IMR-90 (cell line): ENCODE measurements around the gene PLEKHD1. TPM values are rescaled to one million over a fixed set of nuclear protein-coding genes. Genes with fewer than 3 reads are reported as not detected.

Experiments
- ATAC-seq: fragments of 200-7000 bp; cut with Tn5 transposase; 2 replicates; pipeline ENCODE4 v1.9.1; 2020; ENCODE audit warnings: low read depth, mild to moderate bottlenecking, moderate library complexity
- BruUV-seq: library from RNA; stranded (reverse); fragments of 400-500 nt; replicated peaks from 2 replicates; lab custom pipeline; 2021; lab: Mats Ljungman, UMichigan
- CTCF ChIA-PET: fragments of 300-600 bp; formaldehyde crosslinking; extraction: SDS; loops from one replicate; lab custom pipeline; 2021; ENCODE audit warnings: antibody characterized with exemption; lab: Yijun Ruan, JAX
- POLR2A ChIA-PET: fragments of 300-600 bp; sonication (Branson Sonifier 250); formaldehyde crosslinking; loops from one replicate; lab custom pipeline; 2022; ENCODE audit warnings: antibody characterized with exemption; ENCODE audit not compliant: unreplicated experiment; lab: Charles Lee
- DNase-seq: peaks from one replicate; pipeline ENCODE4 v3.0.0; 2013
- H2AFZ ChIP-seq: replicated peaks from 2 replicates; pipeline ENCODE3; 2013; ENCODE audit warnings: low read length, mild to moderate bottlenecking; ENCODE audit not compliant: poor library complexity
- H2AK5ac ChIP-seq: 2 replicates; pipeline ENCODE4 v1.6.1; 2013; ENCODE audit warnings: low read depth, low read length, inconsistent platforms
- H2AK9ac ChIP-seq: replicated peaks from 2 replicates; pipeline ENCODE3; 2013; ENCODE audit warnings: mild to moderate bottlenecking, low read depth, low read length, moderate library complexity; ENCODE audit not compliant: poor library complexity
- H2BK120ac ChIP-seq: 2 replicates; pipeline ENCODE4 v1.6.1; 2013; ENCODE audit warnings: low read depth, low read length, inconsistent platforms
- H2BK15ac ChIP-seq: 3 replicates; pipeline ENCODE4 v1.6.1; 2013; ENCODE audit warnings: low read depth, low read length, inconsistent platforms
- H2BK20ac ChIP-seq: 2 replicates; pipeline ENCODE4 v1.6.1; 2013; ENCODE audit warnings: low read depth, mild to moderate bottlenecking, inconsistent platforms, low read length, moderate library complexity
- H2BK5ac ChIP-seq: 2 replicates; pipeline ENCODE4 v1.6.1; 2013; ENCODE audit warnings: mild to moderate bottlenecking, low read depth, low read length, inconsistent platforms; ENCODE audit not compliant: poor library complexity, severe bottlenecking
- H3K14ac ChIP-seq: replicated peaks from 2 replicates; pipeline ENCODE4 v1.6.1; 2013; ENCODE audit warnings: low read depth, low read length, inconsistent platforms
- H3K18ac ChIP-seq: 2 replicates; pipeline ENCODE4 v1.6.1; 2013; ENCODE audit warnings: low read depth, low read length, control low read depth
- H3K23ac ChIP-seq: 2 replicates; pipeline ENCODE4 v1.6.1; 2013; ENCODE audit warnings: low read depth, low read length, inconsistent platforms
- H3K27ac ChIP-seq: 2 replicates; pipeline ENCODE4 v1.5.1; 2013; ENCODE audit warnings: mild to moderate bottlenecking, control low read depth, low read length; ENCODE audit not compliant: insufficient read depth
- H3K27me3 ChIP-seq: 2 replicates; pipeline ENCODE4 v1.6.1; 2013; ENCODE audit warnings: low read length; ENCODE audit not compliant: control insufficient read depth, insufficient read depth
- H3K36me3 ChIP-seq: 2 replicates; pipeline ENCODE4 v1.6.1; 2013; ENCODE audit warnings: low read length, mixed read lengths; ENCODE audit not compliant: control insufficient read depth, insufficient read depth
- H3K4ac ChIP-seq: 2 replicates; pipeline ENCODE4 v1.6.1; 2013; ENCODE audit warnings: low read depth, low read length, inconsistent platforms
- H3K4me1 ChIP-seq: 2 replicates; pipeline ENCODE4 v1.6.1; 2013; ENCODE audit warnings: low read length, mixed read lengths; ENCODE audit not compliant: control insufficient read depth, insufficient read depth
- H3K4me2 ChIP-seq: 2 replicates; pipeline ENCODE4 v1.6.1; 2013; ENCODE audit warnings: low read depth, mild to moderate bottlenecking, control low read depth, low read length, moderate library complexity
- H3K4me3 ChIP-seq: 2 replicates; pipeline ENCODE4 v1.5.1; 2013; ENCODE audit warnings: low read depth, mild to moderate bottlenecking, control low read depth, low read length, moderate library complexity; ENCODE audit not compliant: insufficient read depth
- H3K56ac ChIP-seq: 2 replicates; pipeline ENCODE4 v1.6.1; 2013; ENCODE audit warnings: low read length, inconsistent platforms; ENCODE audit not compliant: insufficient read depth; ENCODE audit errors: extremely low read depth
- H3K79me1 ChIP-seq, 2 experiments: 2 replicates each; pipeline ENCODE4 v1.6.1; 2013; ENCODE audit warnings: low read length in 2 of 2, inconsistent platforms in 1 of 2, low read depth in 1 of 2
- H3K9ac ChIP-seq: 2 replicates; pipeline ENCODE4 v1.6.1; 2013; ENCODE audit warnings: low read depth, low read length, control low read depth
- H3K9me1 ChIP-seq: 2 replicates; pipeline ENCODE4 v1.6.1; 2013; ENCODE audit warnings: low read length, inconsistent platforms; ENCODE audit not compliant: insufficient read depth
- H3K9me3 ChIP-seq: 2 replicates; pipeline ENCODE4 v1.6.1; 2013; ENCODE audit warnings: low read length; ENCODE audit not compliant: control insufficient read depth, insufficient read depth
- H4K20me1 ChIP-seq: 2 replicates; pipeline ENCODE4 v1.6.1; 2013; ENCODE audit warnings: low read length, inconsistent platforms; ENCODE audit not compliant: insufficient read depth
- H4K5ac ChIP-seq: 2 replicates; pipeline ENCODE4 v1.6.1; 2013; ENCODE audit warnings: mild to moderate bottlenecking, low read depth, low read length, control low read depth
- H4K8ac ChIP-seq, 2 experiments: 2 replicates each; pipeline ENCODE4 v1.6.1; 2013; ENCODE audit warnings: low read depth in 2 of 2, low read length in 2 of 2, control low read depth in 1 of 2, inconsistent platforms in 1 of 2
- H4K91ac ChIP-seq: 2 replicates; pipeline ENCODE4 v1.6.1; 2013; ENCODE audit warnings: low read depth, low read length, inconsistent platforms; ENCODE audit not compliant: insufficient read depth
- CEBPB ChIP-seq: IDR thresholded peaks from 2 replicates; pipeline ENCODE4 v1.6.1; 2012; ENCODE audit warnings: low read depth, low read length, improper control_type of control experiment
- CHD1 ChIP-seq: IDR thresholded peaks from 2 replicates; pipeline ENCODE4 v1.6.1; 2012; ENCODE audit warnings: low read depth, low read length, improper control_type of control experiment
- MAZ ChIP-seq: IDR thresholded peaks from 2 replicates; pipeline ENCODE4 v1.6.1; 2012; ENCODE audit warnings: low read depth, mild to moderate bottlenecking, low read length, improper control_type of control experiment, moderate library complexity, borderline replicate concordance
- POLR2A ChIP-seq: IDR thresholded peaks from 2 replicates; pipeline ENCODE4 v1.6.1; 2012; ENCODE audit warnings: mild to moderate bottlenecking, low read depth, low read length
- RCOR1 ChIP-seq: IDR thresholded peaks from 2 replicates; pipeline ENCODE4 v1.6.1; 2012; ENCODE audit warnings: mild to moderate bottlenecking, low read length, improper control_type of control experiment; ENCODE audit not compliant: insufficient replicate concordance
- RFX5 ChIP-seq: IDR thresholded peaks from 2 replicates; pipeline ENCODE4 v1.8.0; 2012; ENCODE audit warnings: low read depth, mild to moderate bottlenecking, low read length, moderate library complexity
- SMC3 ChIP-seq: fragments of 150-350 bp; IDR thresholded peaks from 2 replicates; pipeline ENCODE4 v1.6.1; 2016; ENCODE audit warnings: low read depth, mild to moderate bottlenecking, antibody characterized with exemption, low read length, moderate library complexity
- WGBS, 2 experiments: methylation state at CpG; one replicate each; pipeline versions ENCODE4 v1.1.5 to v1.1.7; 2013; ENCODE audit warnings: missing lambda C conversion rate in 2 of 2; ENCODE audit not compliant: insufficient read length in 1 of 2; ENCODE audit errors: extremely low coverage in 2 of 2; 5-methylcytosine and 5-hydroxymethylcytosine counted together
- dilution Hi-C: fragments of 300-500 bp; cut with HindIII; formaldehyde crosslinking; loops from one replicate; pipeline ENCODE4 v1.14.3; 2018; ENCODE audit warnings: low sequenced_read_pairs; ENCODE audit not compliant: unreplicated experiment
- in situ Hi-C: fragments of 300-500 bp; cut with MboI; formaldehyde crosslinking; loops from 3 replicates; pipeline ENCODE4 v1.14.3; 2019; ENCODE audit warnings: low sequenced_read_pairs, inconsistent platforms, mixed read lengths
- intact Hi-C: fragments of 100-400 bp; cut with micrococcal nuclease; formaldehyde crosslinking; loops from 2 replicates; pipeline ENCODE4 v1.10.0; 2022
- polyA plus RNA-seq, 3 experiments: library from polyadenylated mRNA; depleted of rRNA; stranded (reverse); fragments of >200 nt; gene quantifications; 2 replicates each; pipeline ENCODE4 v1.2.3, GENCODE V29; 2012; ENCODE audit warnings: low replicate concordance in 1 of 3
- total RNA-seq: library from RNA; depleted of rRNA; stranded (reverse); fragments of >200 nt; gene quantifications from 2 replicates; pipeline ENCODE4 v1.2.3, GENCODE V29; 2012
- TF ChIP-seq, protein P1 (sequence below): conservative IDR thresholded peaks from 2 replicates; pipeline ENCODE4 v1.5.1; 2012; ENCODE audit warnings: mild to moderate bottlenecking, low read depth, low read length, improper control_type of control experiment
- TF ChIP-seq, protein P2 (sequence below): fragments of 150-350 bp; IDR thresholded peaks from 2 replicates; pipeline ENCODE4 v1.6.1; 2016; ENCODE audit warnings: low read depth, mild to moderate bottlenecking, low read length, moderate library complexity, borderline replicate concordance

The PLEKHD1 gene
- total and polyA plus RNA-seq, 2 of the 4 experiments (the other 2 are of a cell fraction) = under 0.01 TPM; not detected in 1

DNA sequence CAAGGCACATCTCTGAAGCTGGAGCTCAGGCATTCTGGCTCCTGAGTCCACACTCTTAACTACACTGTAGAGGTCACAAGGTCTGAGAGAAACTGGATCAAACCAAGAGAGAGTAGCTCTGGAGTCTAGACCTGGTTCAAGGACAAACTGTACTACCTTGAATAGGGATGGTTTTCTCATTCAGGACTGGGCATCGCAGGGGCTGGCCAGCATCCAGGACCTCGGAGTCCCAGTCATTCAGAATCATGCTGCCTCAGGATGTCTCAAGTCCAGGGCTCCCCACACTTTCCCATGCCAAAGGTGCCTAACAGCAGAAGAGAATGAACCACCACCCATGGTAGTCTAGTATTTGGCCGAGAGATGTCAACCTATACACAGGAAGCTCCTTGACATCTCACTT lies 13.1 kb upstream of the PLEKHD1 start:
- ChIA-PET POLR2A (no interaction called here), CTCF (interaction anchor here (0.6 kb wide), 1 partner anchor 411 kb away, joined by 3 read pairs; no protein-coding TSS in a partner anchor)
- H2AK5ac ChIP-seq = no peak overlapping the region
- no peak overlapping the region for H2BK5ac ChIP-seq
- no peak overlapping the region for H4K8ac ChIP-seq
- H3K14ac ChIP-seq = no peak overlapping the region
- no peak overlapping the region for H3K18ac ChIP-seq
- H2AK9ac ChIP-seq = no peak overlapping the region
- no peak overlapping the region for H3K4me2 ChIP-seq
- dilution Hi-C loops (no loop called here), intact Hi-C loops (no loop called here), in situ Hi-C loops (no loop called here)
- no peak for DNase-seq
- H4K5ac ChIP-seq = no peak overlapping the region
- no peaks in the 10 kb centered on the region for H3K79me1 ChIP-seq
- no CpG with 5 or more reads among the region's 3 CpGs for WGBS, 2 experiments
- H2BK20ac ChIP-seq = no peak overlapping the region
- H3K27ac ChIP-seq = no peak overlapping the region
- no peaks in the 10 kb centered on the region for H3K9me3 ChIP-seq
- H2AFZ ChIP-seq = no peak overlapping the region
- H3K4me3 ChIP-seq = no peak overlapping the region
- H3K4ac ChIP-seq = no peak overlapping the region
- ATAC-seq = no peak
- TF ChIP-seq, protein P1, sequence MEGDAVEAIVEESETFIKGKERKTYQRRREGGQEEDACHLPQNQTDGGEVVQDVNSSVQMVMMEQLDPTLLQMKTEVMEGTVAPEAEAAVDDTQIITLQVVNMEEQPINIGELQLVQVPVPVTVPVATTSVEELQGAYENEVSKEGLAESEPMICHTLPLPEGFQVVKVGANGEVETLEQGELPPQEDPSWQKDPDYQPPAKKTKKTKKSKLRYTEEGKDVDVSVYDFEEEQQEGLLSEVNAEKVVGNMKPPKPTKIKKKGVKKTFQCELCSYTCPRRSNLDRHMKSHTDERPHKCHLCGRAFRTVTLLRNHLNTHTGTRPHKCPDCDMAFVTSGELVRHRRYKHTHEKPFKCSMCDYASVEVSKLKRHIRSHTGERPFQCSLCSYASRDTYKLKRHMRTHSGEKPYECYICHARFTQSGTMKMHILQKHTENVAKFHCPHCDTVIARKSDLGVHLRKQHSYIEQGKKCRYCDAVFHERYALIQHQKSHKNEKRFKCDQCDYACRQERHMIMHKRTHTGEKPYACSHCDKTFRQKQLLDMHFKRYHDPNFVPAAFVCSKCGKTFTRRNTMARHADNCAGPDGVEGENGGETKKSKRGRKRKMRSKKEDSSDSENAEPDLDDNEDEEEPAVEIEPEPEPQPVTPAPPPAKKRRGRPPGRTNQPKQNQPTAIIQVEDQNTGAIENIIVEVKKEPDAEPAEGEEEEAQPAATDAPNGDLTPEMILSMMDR = no peak
- TF ChIP-seq, protein P2, sequence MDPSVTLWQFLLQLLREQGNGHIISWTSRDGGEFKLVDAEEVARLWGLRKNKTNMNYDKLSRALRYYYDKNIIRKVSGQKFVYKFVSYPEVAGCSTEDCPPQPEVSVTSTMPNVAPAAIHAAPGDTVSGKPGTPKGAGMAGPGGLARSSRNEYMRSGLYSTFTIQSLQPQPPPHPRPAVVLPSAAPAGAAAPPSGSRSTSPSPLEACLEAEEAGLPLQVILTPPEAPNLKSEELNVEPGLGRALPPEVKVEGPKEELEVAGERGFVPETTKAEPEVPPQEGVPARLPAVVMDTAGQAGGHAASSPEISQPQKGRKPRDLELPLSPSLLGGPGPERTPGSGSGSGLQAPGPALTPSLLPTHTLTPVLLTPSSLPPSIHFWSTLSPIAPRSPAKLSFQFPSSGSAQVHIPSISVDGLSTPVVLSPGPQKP = no peak
- TF ChIP-seq CHD1 (no peak), SMC3 (no peak), RCOR1 (no peak), POLR2A (no peak), RFX5 (no peak), CEBPB (no peak), MAZ (no peak)
- no peaks in the 10 kb centered on the region for H3K36me3 ChIP-seq
- no peak overlapping the region for H3K9ac ChIP-seq
- H3K56ac ChIP-seq = no peak overlapping the region
- no peaks in the 10 kb centered on the region; the same call in 1 of the 2 replicates for H3K4me1 ChIP-seq
- no peaks in the 10 kb centered on the region; the same call in 1 of the 2 replicates for H3K9me1 ChIP-seq
- no peak overlapping the region for H2BK120ac ChIP-seq
- H2BK15ac ChIP-seq = no peak overlapping the region
- no peak overlapping the region for H4K91ac ChIP-seq
- peaks cover 3% of the 10 kb centered on the region; the same call in 1 of the 2 replicates for H4K20me1 ChIP-seq
- H3K23ac ChIP-seq = no peak overlapping the region
- H3K27me3 ChIP-seq = peaks cover 14% of the 10 kb centered on the region
- BruUV-seq = no TSS peak
